GF-D8 (cell line): ENCODE data around the gene SGPL1.

Source experiments
- DNase-seq: peaks from one replicate; lab custom pipeline; 2025; lab: John Stamatoyannopoulos, UW

SGPL1 gene

GRCh38 chr10:70925377-70926225 lies 109.9 kb downstream of the SGPL1 start:
- no peak for DNase-seq

- no peak for DNase-seq
Measured at GRCh38 chr10:70926226-70927000, 110.7 kb downstream of the SGPL1 start.

GRCh38 chr10:70927189-70927943 lies 111.6 kb downstream of the SGPL1 start:
- no peak for DNase-seq

- DNase-seq, result no peak
Measured at GRCh38 chr10:70928140-70928539, 112.4 kb downstream of the SGPL1 start.

- no peak for DNase-seq
Measured at GRCh38 chr10:70930263-70931000, 114.7 kb downstream of the SGPL1 start.
